GM21367 (cell line): ENCODE results near the gene WFS1.

ENCODE experiments used
- ATAC-seq: cut with Tn5 transposase; IDR thresholded peaks from one replicate; pipeline ENCODE4 v1.9.1; 2021; ENCODE audit not compliant: unreplicated experiment

Gene WFS1

DNA sequence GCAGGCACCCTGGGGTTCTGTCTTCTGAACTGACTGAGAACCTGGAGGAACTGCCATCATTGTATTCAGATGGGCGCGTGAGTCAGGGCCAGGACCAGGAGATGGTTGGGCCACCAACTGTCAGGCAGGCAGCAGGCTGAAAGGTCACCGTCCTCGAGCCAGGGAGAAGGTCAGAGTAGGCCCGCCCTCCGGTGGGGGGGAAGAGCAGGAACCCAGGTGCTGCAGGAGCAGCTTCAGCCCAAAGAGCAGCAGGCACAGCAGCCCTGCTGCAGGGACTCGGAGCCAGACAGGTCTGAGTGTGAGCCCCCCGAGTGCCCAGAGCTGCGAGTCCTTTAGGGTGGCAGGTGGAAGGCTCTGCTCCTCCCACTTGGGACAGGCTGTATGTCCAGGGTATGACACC, 26.4 kb downstream of the WFS1 start:
- no peak for ATAC-seq

DNA sequence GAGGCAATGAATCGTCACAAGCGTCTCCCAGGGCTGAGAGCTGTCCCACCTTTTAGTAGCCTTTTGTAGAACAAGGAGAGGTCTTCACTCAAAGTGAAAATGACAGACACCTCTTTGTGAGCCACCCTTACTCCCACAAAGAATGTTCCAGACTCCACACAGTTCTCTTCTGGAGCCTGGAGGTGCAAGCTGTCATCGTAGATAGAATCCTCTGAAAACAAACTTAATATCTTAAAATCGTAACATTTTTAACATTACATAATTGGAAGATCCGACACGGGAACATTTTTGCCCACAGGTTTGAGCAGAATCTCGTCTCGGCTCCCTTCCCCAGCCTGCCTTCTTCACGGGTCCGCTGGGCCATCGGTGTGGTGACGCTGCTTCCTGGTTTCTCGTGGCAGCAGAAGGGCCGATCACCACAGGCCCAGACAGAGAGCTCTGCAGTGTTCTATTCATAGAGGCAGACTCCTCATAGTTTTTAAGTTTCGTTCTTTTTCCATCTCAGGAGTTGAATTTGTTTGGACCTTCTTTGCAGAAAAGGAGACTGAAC, 27.7 kb downstream of the WFS1 start:
- ATAC-seq = no peak

DNA sequence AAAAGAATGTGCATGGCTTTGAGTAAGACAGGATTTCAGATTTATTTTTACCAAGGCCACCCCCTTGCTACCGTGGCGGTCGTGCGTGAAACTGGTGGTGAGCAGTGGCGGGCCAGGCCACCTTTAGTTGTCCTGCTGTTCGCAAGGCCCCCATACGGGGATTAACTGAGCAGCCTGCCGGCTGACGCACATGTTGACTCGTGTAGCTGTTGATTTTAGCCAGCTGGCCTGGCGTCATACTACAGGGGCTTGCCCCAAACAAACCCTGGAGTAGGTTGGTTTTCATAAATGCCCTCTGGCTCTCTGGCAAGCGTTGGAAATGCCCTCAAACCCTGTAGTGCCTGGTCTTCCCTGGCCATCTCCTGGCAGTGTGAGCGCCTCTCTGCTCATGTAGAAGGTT, 28.4 kb downstream of the WFS1 start:
- no peak for ATAC-seq

DNA sequence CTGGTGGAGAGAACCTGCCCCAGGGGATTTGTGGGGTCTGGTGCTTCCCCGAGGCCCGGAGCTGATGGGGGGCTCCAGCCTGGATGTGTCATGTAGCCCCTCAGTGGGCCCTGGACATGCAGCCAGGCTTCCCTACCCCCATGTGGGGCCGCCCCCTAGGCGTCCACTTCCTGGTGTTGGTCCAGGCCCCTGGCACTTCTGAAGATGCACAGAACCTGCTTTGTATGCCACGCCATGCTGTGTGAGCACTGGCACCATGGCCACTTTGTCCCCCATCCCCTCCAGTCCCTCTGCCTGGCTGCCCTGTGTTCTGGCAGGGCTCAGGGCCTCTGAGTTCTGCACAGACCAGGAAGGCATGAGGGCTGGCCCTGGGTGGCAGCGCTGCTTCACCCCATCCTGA, 29.2 kb downstream of the WFS1 start:
- ATAC-seq = no peak

DNA sequence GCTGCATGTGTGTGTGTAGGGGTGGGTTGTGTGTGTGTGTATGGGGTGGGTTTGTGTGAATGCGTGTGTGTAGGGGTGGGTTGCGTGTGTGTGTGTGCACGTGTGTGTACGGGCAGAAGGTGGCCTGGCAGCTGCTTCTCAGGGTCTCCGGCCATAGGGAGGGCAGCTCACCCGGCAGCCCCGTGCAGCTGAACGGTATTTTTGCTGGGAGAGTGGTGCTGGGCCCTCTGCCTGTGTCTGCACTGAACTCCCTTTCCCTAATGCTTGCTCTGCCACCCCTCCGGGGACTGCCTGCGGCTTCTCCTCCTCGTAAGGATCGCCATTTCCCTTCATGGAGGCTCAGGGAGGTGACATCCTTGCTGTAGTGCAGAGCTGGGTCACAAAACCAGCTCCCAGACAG, 30.2 kb downstream of the WFS1 start:
- no peak for ATAC-seq

DNA sequence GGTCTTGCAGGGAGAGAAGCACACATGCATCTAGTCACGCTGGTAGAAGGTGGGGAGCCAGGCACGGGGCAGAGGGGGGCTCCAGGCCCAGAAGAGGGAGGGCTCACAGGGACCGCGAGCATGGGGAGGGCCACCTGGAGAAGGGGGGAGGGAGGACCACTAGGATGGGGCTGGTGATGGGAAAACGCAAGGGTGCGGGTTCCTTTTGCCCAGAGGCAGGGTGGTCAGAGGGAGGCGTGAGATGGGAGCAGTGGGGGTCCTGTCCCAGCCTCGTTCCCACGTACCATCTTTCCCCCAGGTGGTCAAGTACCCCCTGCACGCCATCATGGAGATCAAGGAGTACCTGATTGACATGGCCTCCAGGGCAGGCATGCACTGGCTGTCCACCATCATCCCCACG, 30.7 kb downstream of the WFS1 start:
- no peak for ATAC-seq

DNA sequence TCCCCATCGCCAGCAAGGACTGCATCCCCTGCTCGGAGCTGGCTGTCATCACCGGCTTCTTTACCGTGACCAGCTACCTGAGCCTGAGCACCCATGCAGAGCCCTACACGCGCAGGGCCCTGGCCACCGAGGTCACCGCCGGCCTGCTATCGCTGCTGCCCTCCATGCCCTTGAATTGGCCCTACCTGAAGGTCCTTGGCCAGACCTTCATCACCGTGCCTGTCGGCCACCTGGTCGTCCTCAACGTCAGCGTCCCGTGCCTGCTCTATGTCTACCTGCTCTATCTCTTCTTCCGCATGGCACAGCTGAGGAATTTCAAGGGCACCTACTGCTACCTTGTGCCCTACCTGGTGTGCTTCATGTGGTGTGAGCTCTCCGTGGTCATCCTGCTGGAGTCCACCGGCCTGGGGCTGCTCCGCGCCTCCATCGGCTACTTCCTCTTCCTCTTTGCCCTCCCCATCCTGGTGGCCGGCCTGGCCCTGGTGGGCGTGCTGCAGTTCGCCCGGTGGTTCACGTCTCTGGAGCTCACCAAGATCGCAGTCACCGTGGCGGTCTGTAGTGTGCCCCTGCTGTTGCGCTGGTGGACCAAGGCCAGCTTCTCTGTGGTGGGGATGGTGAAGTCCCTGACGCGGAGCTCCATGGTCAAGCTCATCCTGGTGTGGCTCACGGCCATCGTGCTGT, 31.5 kb downstream of the WFS1 start:
- no peak for ATAC-seq

DNA sequence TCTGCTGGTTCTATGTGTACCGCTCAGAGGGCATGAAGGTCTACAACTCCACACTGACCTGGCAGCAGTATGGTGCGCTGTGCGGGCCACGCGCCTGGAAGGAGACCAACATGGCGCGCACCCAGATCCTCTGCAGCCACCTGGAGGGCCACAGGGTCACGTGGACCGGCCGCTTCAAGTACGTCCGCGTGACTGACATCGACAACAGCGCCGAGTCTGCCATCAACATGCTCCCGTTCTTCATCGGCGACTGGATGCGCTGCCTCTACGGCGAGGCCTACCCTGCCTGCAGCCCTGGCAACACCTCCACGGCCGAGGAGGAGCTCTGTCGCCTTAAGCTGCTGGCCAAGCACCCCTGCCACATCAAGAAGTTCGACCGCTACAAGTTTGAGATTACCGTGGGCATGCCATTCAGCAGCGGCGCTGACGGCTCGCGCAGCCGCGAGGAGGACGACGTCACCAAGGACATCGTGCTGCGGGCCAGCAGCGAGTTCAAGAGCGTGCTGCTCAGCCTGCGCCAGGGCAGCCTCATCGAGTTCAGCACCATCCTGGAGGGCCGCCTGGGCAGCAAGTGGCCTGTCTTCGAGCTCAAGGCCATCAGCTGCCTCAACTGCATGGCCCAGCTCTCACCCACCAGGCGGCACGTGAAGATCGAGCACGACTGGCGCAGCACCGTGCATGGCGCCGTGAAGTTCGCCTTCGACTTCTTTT, 32.2 kb downstream of the WFS1 start:
- no peak for ATAC-seq

DNA sequence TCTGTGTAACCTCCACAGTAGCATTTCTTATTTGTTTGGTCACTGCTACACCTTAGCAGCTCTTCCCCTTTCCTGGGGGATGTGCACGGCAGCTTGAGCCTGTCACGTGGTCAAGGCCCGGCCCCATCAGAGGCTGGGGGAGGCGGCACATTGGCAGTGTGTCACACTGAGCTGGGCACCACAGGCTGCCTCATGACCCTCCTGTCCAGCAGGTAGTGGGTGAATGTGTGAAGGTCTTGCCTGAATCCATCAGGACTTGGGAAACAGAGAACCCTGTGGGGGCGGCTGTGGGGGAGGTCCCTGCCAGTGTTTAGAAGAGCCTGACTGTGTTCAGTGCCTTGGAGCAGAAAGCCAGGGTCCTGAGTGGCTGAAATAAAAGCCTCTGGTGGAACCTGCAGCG, 33.2 kb downstream of the WFS1 start:
- no peak for ATAC-seq

DNA sequence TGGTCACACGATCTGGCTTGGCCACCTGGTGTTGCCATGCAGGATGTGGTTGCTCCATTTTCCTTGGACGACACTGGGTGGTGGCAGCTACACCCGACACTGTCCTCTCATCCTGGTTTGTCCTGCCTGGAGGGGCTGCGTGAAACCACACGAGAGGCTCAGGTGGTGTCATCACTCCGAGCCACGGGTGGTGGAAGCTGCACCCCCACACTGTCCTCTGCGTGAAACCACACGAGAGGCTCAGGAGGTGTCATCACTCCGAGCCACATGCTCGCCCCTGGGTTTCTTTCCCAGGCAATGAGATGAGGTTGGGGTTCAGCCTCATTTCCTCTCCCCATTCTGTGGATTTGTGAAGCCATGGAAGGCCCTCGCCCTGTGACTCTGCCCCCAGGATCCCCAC, 34.3 kb downstream of the WFS1 start:
- no peak for ATAC-seq

DNA sequence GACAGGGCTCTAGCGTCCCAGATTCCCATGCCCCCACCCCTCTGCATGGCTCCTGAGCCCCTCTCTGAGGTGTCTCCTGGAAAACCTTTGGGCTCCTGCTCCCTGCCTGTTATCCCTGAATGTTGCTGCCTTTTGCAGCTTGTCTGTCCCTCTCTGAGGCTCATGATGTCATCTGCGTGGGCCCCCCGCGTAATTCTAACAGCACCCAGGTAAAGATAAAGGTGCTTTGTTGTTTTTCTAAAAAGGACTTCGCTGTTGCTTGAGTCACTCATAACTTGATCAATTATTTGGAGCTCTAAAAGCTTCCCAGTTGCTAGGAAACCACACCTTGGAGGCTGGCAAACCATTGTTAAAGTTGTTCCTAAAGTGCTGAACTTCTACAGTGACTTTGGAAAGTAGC, 36.6 kb downstream of the WFS1 start:
- ATAC-seq = no peak

DNA sequence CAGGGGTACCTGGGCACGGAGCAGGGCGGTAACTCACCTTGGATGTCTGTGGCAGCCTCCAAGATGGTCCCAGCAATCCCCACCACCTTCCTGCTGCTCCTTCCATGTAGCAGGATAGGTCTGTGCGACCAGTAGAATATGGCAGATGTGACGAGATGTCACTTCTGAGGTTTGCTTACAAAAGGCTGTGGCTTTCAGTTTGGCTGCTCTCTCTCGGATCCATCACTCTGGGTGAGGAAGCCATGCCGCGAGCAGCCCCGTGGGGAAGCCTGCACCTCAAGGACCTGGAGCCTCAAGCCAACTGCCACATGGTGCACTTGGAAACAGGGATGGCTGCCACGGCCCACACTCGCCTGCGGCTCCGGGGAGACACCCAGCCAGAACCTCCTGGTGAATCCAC, 37.6 kb downstream of the WFS1 start:
- ATAC-seq = no peak

DNA sequence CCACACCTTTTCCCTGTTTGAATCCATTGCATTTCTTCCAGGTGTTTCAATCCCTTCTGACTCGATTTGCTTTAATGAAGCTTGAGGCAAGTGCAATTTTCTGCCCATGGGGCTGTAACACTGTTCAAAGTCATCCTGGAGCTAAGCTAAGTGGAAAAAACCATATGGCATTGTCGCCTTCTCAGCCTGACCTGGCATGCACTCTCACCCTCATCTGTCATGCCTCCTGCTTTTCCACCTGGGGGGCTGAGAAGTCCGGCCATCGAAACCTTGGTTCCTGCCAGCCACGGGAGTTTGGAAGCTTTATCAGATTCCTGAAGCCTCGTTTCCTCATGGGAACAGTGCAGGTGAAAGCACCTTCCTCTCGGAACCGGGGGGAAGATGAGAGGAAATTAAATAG, 38.2 kb downstream of the WFS1 start:
- ATAC-seq = no peak

DNA sequence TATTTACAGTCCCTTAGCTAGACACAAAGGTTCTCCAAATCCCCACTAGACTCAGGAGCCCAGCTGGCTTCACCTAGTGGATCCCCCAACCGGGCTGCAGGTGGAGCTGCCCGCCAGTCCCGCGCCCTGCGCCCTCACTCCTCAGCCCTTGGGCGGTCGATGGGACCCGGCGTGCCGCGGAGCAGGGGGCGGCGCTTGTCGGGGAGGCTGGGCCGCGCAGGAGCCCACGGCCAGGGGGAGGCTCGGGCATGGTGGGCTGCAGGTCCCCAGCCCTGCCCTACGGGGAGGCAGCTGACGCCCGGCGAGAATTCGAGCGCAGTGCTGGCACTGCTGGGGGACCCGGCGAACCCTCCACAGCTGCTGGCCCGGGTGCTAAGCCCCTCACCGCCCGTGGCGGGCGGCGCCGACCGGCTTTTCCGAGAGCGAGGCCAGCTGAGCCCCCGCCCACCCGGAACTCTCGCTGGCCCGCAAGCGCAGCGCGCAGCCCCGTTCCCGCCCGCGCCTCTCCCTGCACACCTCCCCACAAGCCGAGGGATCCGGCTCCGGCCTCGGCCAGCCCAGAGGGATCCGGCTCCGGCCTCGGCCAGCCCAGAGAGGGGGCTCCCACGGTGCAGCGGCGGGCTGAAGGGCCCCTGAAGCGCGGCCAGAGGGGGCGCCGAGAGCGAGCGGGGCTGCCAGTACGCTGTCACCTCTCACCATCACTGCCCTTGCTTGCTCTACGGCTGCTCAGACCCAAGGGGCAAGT, 39.4 kb downstream of the WFS1 start:
- ATAC-seq = no peak

DNA sequence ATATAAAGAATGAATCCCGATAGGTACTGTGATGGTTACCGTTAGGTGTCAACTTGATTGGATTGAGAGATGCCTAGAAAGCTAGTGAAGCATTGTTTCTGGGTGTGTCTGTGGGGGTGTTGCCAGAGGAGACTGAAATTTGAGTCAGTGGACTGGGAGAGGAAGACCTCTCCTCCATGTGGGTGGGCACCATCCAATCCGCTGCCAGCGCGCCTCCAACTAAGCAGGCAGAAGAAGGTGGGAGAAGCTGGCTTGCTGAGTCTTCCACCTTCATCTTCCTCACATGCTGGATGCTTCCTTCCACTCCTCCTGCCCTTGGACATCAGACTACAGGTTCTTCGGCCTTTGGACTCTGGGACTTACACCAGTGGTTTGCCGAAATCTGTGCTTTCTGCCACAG, 40.1 kb downstream of the WFS1 start:
- no peak for ATAC-seq

DNA sequence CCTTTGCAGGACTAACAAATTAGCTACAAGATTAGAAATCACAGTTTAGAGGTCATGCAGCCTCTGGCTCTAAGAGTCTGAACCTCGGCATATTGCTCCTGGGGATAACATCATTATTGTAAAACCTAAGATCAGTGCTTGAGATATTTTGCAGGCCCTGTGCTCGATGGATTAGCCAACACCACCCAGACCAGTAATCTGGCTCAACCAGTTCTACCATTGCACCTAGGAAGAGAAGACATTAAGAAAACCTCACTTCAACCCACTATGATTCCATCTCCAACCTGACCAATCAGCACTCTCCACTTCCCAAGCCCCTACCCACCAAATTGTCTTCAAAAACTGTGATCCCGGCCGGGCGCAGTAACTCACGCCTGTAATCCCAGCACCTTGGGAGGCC, 43.6 kb downstream of the WFS1 start:
- ATAC-seq = no peak

DNA sequence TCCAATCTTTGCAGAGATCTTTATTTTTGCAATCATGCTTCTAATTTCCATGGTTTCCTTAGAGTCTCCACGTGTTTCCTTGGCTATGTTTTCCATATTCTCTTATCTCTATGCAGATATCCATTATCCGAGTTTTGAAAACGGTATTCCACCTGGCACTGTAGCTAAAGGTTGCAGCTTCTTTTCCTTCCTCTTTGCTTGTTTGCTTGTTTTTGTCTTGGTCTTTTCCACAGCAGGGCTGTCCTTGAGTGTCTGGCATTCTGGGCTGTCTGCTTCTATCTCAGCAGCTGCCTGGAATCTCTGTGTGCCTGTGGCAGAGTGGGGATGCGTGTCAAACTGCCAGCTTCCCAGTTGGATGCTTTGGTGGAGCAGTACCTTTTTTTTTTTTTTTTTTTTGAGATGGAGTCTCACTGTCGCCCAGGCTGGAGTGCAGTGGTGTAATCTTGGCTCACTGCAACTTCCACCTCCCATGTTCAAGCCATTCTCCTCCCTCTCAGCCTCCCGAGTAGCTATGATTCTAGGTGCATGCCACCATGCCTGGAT, 46.9 kb downstream of the WFS1 start:
- ATAC-seq = no peak

DNA sequence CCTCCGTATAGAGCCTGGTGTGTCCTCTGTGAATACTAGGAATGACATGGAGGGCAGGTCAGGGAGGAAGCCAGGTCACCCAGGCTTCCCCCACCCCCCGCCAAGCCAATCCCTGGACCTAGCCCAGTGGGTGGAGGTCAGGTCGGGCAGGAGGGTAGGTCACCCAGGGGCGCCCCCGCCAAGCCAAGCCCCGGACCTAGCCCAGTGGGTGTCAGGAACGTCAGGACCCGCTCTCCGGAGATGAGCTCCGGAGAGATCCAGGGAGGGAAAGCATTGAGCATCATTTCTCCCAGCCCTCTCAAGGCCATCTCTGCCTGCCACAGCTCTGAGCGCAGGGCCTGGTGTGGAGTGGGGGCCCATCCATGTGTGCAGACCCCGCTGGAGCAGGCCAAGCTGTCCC, 48.6 kb downstream of the WFS1 start:
- ATAC-seq = no peak

DNA sequence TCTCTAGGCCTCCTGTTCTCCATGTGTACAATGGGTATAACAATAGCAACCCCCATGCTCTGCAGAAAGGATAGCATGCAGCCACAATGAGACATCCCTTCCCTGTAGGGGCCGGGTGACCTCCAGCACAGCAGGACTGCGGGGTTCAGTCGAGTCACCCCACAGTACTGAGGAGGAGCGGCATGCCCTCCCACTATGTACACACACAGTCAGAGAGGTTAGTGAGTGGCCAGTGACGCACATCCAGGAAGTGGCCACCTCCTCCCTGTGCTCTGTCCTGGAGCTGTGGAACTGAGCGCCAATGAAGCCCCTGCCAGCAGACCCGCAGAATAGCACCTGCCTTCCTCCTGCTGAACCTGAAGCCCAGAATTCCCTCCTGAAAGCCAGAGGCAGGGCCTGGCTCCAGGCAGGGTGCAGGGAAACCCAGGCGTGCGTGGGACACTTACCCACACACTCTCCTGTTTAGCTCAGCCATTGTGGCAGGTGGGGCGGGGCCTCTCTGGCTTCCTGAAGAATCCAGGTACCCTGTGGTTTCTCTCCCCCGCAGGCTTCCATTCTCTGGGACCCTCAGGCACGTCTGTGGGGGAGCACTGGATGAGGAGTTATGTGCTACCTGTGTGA, 50.0 kb downstream of the WFS1 start:
- no peak for ATAC-seq

DNA sequence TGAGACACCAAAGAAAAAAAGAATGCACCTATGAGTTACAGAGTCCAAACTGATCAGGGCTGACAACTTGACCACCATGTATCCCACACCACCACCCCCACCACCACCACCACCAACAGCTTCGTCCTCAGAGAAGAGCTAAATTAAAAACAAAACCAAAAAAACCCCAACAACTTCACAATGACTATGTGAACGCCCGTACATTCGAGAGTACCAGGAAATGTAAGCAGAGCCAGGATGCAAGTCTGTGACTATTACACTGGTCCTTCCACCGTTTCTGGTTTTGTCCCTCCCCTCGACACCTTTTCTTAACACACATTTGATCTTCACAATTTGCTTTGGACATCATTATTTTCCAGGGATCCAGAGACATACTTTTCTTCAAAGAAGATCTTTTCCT, 51.0 kb downstream of the WFS1 start:
- no peak for ATAC-seq

DNA sequence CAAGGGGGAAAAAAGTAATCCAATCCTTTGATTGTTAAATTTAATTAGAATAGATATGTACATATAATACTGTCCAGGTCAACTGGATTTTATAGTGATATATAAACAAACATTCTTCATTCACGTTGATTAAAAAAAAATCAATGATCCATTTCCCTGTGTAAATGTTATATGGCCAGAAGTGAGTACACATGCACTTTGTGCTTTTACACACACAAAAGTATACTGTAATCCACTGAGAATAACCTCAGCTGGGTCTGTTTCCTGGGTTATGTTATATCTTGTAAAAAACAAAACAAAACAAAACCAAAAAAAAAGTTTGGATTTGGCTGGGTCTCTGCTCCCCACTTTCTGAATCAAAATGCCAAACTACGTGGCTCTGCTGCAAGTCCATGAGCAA, 51.7 kb downstream of the WFS1 start:
- no peak for ATAC-seq
